Suprapubic skin (tissue), 3 donors: Measurements from ENCODE around the gene APMAP.

Experiments
- EP300 ChIP-seq: sonication (generic); formaldehyde crosslinking; IDR thresholded peaks from one replicate; pipeline ENCODE4 v1.6.1; 2017; ENCODE audit warnings: antibody characterized with exemption
- POLR2A ChIP-seq, 2 donors: fragments of 450-650 bp; IDR thresholded peaks; one replicate each; pipeline ENCODE4 v1.6.1; 2017; ENCODE audit warnings: antibody characterized with exemption in 2 of 2, mild to moderate bottlenecking in 2 of 2, moderate library complexity in 2 of 2
- TF ChIP-seq, protein P1 (sequence below), 2 donors: fragments of 200-600 bp in 1 of 2; fragments of 450-650 bp in 1 of 2; sonication (generic) in 1 of 2; IDR thresholded peaks; one replicate each; pipeline ENCODE4 v1.5.1; 2016 to 2019; ENCODE audit warnings: antibody characterized with exemption in 2 of 2, mild to moderate bottlenecking in 1 of 2, moderate library complexity in 1 of 2

DNA sequence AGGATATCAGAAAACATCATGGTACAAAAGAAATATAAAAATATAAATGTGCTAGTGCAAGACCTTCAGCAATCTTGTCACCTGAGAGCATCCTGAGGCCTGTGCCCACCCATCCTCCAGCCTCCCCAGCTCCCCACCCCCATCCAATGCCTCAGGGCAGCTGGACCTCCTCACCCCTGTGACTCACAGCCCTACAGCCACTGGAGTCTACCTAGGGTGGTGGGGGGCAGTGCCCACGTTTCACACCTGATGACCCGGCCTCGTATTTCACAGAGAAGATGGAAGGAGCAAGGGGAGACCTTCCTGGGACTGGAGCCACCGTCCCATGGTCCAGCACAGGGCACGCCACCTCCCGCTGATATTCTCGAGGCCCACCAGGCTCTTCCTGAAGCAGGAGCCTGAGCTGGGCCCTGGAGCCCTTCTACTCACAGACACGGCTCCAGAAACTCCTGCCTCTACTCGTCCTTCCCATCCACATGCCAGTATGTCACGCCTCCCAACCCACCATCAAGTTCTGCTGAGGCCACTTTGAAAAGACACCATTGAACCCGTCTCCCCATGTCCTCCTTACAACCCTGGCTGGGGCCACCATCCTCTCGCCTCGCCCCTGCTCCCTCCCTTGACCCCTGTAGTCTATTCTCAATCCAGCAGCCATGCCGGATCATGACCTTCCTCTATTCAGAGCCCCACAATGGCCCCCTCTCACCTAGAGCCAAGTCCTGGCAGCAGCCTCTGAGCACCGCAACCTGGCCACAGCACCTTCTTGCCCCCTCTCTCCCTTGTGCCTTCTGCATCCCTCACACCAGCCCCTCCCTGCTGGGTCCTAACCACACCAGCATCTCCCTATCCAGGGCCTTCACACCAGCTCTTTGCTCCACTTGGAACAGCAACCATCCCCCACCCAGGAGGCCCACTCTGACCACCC is 13.3 kb downstream of the APMAP start:
- TF ChIP-seq POLR2A (IDR thresholded peaks at IDR 0.05) (no peak), EP300 (no peak)
- TF ChIP-seq, protein P1, sequence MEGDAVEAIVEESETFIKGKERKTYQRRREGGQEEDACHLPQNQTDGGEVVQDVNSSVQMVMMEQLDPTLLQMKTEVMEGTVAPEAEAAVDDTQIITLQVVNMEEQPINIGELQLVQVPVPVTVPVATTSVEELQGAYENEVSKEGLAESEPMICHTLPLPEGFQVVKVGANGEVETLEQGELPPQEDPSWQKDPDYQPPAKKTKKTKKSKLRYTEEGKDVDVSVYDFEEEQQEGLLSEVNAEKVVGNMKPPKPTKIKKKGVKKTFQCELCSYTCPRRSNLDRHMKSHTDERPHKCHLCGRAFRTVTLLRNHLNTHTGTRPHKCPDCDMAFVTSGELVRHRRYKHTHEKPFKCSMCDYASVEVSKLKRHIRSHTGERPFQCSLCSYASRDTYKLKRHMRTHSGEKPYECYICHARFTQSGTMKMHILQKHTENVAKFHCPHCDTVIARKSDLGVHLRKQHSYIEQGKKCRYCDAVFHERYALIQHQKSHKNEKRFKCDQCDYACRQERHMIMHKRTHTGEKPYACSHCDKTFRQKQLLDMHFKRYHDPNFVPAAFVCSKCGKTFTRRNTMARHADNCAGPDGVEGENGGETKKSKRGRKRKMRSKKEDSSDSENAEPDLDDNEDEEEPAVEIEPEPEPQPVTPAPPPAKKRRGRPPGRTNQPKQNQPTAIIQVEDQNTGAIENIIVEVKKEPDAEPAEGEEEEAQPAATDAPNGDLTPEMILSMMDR (IDR thresholded peaks at IDR 0.05) = no peak
